Endothelial cell of umbilical vein (primary cell): ENCODE data around the gene ATAT1. TPM values are rescaled to one million over a fixed set of nuclear protein-coding genes. Genes with fewer than 3 reads are reported as not detected.
"Not testable (repeated sequence)": the region's sequence is repeated elsewhere in the genome, so short reads cannot be mapped to it uniquely, and the experiment has no call there.

Experiments
- BruUV-seq: library from RNA; stranded (reverse); fragments of 400-500 nt; replicated peaks from 2 replicates; lab custom pipeline; 2021; lab: Mats Ljungman, UMichigan
- CTCF ChIA-PET: fragments of 300-600, 350-600 bp; sonication (Branson Sonifier 250); formaldehyde crosslinking; loops from one replicate; lab custom pipeline; 2021; ENCODE audit warnings: antibody characterized with exemption, inconsistent platforms; lab: Charles Lee
- POLR2A ChIA-PET: fragments of 300-600, 350-600 bp; sonication (Branson Sonifier 250); formaldehyde crosslinking; loops from one replicate; lab custom pipeline; 2021; ENCODE audit warnings: antibody characterized with exemption, inconsistent platforms; lab: Charles Lee
- DNase-seq: peaks from one replicate; pipeline ENCODE4 v3.0.0-alpha.2; 2011; ENCODE audit warnings: low read depth, low spot score
- FAIRE-seq: peaks from 2 replicates; lab custom pipeline; 2011; peaks lifted over from hg19 to GRCh38; lab: Jason Lieb, UNC
- H2AFZ ChIP-seq: 2 replicates; pipeline ENCODE4 v1.6.0; 2012; ENCODE audit warnings: low read depth, low read length, control low read depth, inconsistent platforms
- H3K27ac ChIP-seq: 2 replicates; pipeline ENCODE4 v1.5.1; 2011; ENCODE audit warnings: low read depth, mild to moderate bottlenecking, control low read depth, low read length, moderate library complexity; ENCODE audit not compliant: insufficient read depth
- H3K27me3 ChIP-seq, 2 experiments: 2 replicates each; pipeline versions ENCODE4 v1.6.0 to v1.6.1; 2011; ENCODE audit warnings: low read length in 2 of 2, mixed read lengths in 1 of 2; ENCODE audit not compliant: control insufficient read depth in 2 of 2, insufficient read depth in 2 of 2
- H3K36me3 ChIP-seq, 2 experiments: 2 replicates in 1 of 2; 3 replicates in 1 of 2; pipeline ENCODE4 v1.5.1; 2011; ENCODE audit warnings: low read length in 2 of 2, mild to moderate bottlenecking in 1 of 2, moderate library complexity in 1 of 2; ENCODE audit not compliant: control insufficient read depth in 2 of 2, insufficient read depth in 2 of 2; ENCODE audit errors: extremely low read depth in 1 of 2
- H3K4me1 ChIP-seq: 3 replicates; pipeline ENCODE4 v1.5.1; 2011; ENCODE audit warnings: mild to moderate bottlenecking, low read length; ENCODE audit not compliant: control insufficient read depth, insufficient read depth; ENCODE audit errors: extremely low read depth
- H3K4me2 ChIP-seq: 2 replicates; pipeline ENCODE4 v1.6.1; 2011; ENCODE audit warnings: low read length, control low read depth, mixed read lengths; ENCODE audit not compliant: insufficient read depth
- H3K4me3 ChIP-seq, 3 experiments: fragments of 200-600 bp in 1 of 3; sonication (generic), shearing (Covaris generic) in 1 of 3; replicated peaks in 1 of 3; 2 replicates each; pipeline ENCODE4 v1.5.1; 2011 to 2016; ENCODE audit warnings: control low read depth in 3 of 3, low read length in 3 of 3, mild to moderate bottlenecking in 2 of 3, inconsistent platforms in 1 of 3, low read depth in 1 of 3, moderate library complexity in 1 of 3; ENCODE audit not compliant: insufficient read depth in 1 of 3
- H3K79me2 ChIP-seq: 2 replicates; pipeline ENCODE4 v1.6.0; 2012; ENCODE audit warnings: low read length, inconsistent platforms; ENCODE audit not compliant: control insufficient read depth, insufficient read depth
- H3K9ac ChIP-seq: replicated peaks from 2 replicates; pipeline ENCODE3; 2011; ENCODE audit warnings: low read length, control low read depth; ENCODE audit not compliant: insufficient read depth; ENCODE audit errors: extremely low read depth
- H3K9me1 ChIP-seq: replicated peaks from 3 replicates; pipeline ENCODE4 v1.6.0; 2011; ENCODE audit warnings: mild to moderate bottlenecking, low read length; ENCODE audit not compliant: control insufficient read depth, insufficient read depth; ENCODE audit errors: extremely low read depth
- H3K9me3 ChIP-seq: replicated peaks from 2 replicates; pipeline ENCODE4 v1.5.1; 2012; ENCODE audit warnings: low read length, inconsistent platforms; ENCODE audit not compliant: control insufficient read depth, insufficient read depth
- H4K20me1 ChIP-seq: replicated peaks from 2 replicates; pipeline ENCODE3; 2011; ENCODE audit warnings: mild to moderate bottlenecking, low read length; ENCODE audit not compliant: control insufficient read depth, insufficient read depth; ENCODE audit errors: extremely low read depth
- EZH2 ChIP-seq: IDR thresholded peaks from 2 replicates; pipeline ENCODE4 v1.6.1; 2012; ENCODE audit warnings: borderline replicate concordance, low read depth, mild to moderate bottlenecking, moderate library complexity, low read length, inconsistent platforms; ENCODE audit not compliant: severe bottlenecking
- MAX ChIP-seq: IDR thresholded peaks from 2 replicates; pipeline ENCODE4 v1.6.1; 2011; ENCODE audit not compliant: insufficient read depth, insufficient read length
- MYC ChIP-seq: IDR thresholded peaks from one replicate; pipeline ENCODE4 v1.6.1; 2011; ENCODE audit warnings: mild to moderate bottlenecking, low read depth, low read length
- dilution Hi-C: fragments of 300-500 bp; cut with MboI; formaldehyde crosslinking; loops from one replicate; pipeline ENCODE4 v1.15.0; 2019; ENCODE audit warnings: low sequenced_read_pairs; ENCODE audit not compliant: extremely low pct_ligation_motif_present
- intact Hi-C: fragments of 100-400 bp; cut with micrococcal nuclease; formaldehyde crosslinking; loops from one replicate; pipeline ENCODE4 v1.10.0; 2022
- polyA plus RNA-seq, 4 experiments: library from polyadenylated mRNA; depleted of rRNA in 3 of 4; stranded (reverse) in 3 of 4; unstranded in 1 of 4; fragments of >200 nt; gene quantifications; 2 replicates each; pipeline versions ENCODE4 v1.2.1 to v1.2.3, GENCODE V29; 2011 to 2012; ENCODE audit warnings: missing spikeins in 1 of 4
- total RNA-seq: library from RNA; stranded (reverse); gene quantifications from 2 replicates; pipeline ENCODE4 v1.2.3, GENCODE V29; 2021

Gene ATAT1
- total and polyA plus RNA-seq, 2 donors (not counting 3 experiments of a cell fraction or from before 2014, with no cell fraction given), result 17.4 to 18.4 TPM

- H3K9ac ChIP-seq, H2AFZ ChIP-seq, FAIRE-seq, H3K27me3 ChIP-seq, H3K27ac ChIP-seq, CTCF ChIA-PET, H3K9me1 ChIP-seq, intact Hi-C loops, H3K79me2 ChIP-seq, POLR2A ChIA-PET, H3K9me3 ChIP-seq, H4K20me1 ChIP-seq, H3K4me1 ChIP-seq, H3K4me2 ChIP-seq, BruUV-seq, dilution Hi-C loops, H3K4me3 ChIP-seq, DNase-seq: not testable (repeated sequence)
- peaks cover 26 to 63% of the 10 kb centered on the region in 2 experiments for H3K36me3 ChIP-seq
These were observed 31.2 kb downstream of the ATAT1 start for GRCh38 chr6:30657922-30658321.

- no peaks in the 10 kb centered on the region for H3K27me3 ChIP-seq
- TSS peak; percentile 49 for BruUV-seq
- H3K9ac ChIP-seq, result no peak overlapping the region
- ChIA-PET CTCF (interaction anchor here (0.8 to 1.7 kb wide), 7 partner anchors 8 to 183 kb away, joined by 3 to 5 read pairs (median 4); partner anchors contain the start of genes DHX16 and MRPS18B), POLR2A (interaction anchor here (0.6 kb wide), 1 partner anchor 37 kb away, joined by 3 read pairs; no protein-coding TSS in a partner anchor)
- FAIRE-seq, result no peak
- TF ChIP-seq EZH2, result no peak
- no peak for TF ChIP-seq MYC
- no peak for TF ChIP-seq MAX
- intact Hi-C loops, result no loop called here
- H3K9me3 ChIP-seq, result no peaks in the 10 kb centered on the region
- no peaks in the 10 kb centered on the region for H3K9me1 ChIP-seq
- H3K27ac ChIP-seq, result no peak overlapping the region
- no peak overlapping the region for H3K4me2 ChIP-seq
- no peak for DNase-seq
- H4K20me1 ChIP-seq, result no peaks in the 10 kb centered on the region
- no peak overlapping the region for H3K4me3 ChIP-seq
- H3K4me1 ChIP-seq, result no peaks in the 10 kb centered on the region
- H3K36me3 ChIP-seq, result peaks cover 14 to 42% of the 10 kb centered on the region in 2 experiments
- dilution Hi-C loops, result no loop called here
- no peak overlapping the region for H2AFZ ChIP-seq
- no peaks in the 10 kb centered on the region for H3K79me2 ChIP-seq
These were observed 38.5 kb downstream of the ATAT1 start for GRCh38 chr6:30664994-30665767.
